GM19468 (cell line): ENCODE measurements around the gene CREB3L1.
A peak's percentile ranks its signal among the peaks of the same experiment; 100 is the strongest.

Experiments used
- ATAC-seq: cut with Tn5 transposase; IDR thresholded peaks from one replicate; pipeline ENCODE4 v1.9.1; 2021; ENCODE audit warnings: mild to moderate bottlenecking, moderate library complexity, moderate number of reproducible peaks; ENCODE audit not compliant: unreplicated experiment; ENCODE audit errors: extremely low read depth

Gene CREB3L1

GRCh38 chr11:46337626-46338345 lies 60.3 kb downstream of the CREB3L1 start:
- no peak for ATAC-seq

- no peak for ATAC-seq
Observed at GRCh38 chr11:46338636-46338987, 61.1 kb downstream of the CREB3L1 start.

- no peak for ATAC-seq
Observed at GRCh38 chr11:46338988-46339666, 61.7 kb downstream of the CREB3L1 start.

DNA sequence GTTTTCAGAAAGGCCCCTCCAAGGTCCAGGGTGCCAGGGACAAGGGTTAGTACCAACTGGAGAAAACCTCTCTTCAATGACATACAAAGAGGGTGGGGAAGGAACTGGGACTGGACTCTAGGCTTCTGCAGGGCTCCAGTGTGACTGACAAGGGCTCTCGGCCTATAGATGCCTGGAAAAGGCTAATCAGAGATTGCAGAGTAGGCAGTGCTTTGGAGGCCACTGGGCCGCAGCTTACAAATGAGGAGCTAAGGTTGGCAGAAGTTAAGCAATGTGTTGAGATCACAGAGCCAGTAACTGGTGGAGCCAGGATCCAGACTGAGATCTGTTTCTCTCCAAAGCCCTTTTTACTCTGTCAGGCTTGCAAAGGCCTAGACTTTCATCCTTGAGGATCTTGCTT lies 62.4 kb downstream of the CREB3L1 start:
- no peak for ATAC-seq

- no peak for ATAC-seq
Observed at GRCh38 chr11:46341454-46341853, 64.0 kb downstream of the CREB3L1 start.

DNA sequence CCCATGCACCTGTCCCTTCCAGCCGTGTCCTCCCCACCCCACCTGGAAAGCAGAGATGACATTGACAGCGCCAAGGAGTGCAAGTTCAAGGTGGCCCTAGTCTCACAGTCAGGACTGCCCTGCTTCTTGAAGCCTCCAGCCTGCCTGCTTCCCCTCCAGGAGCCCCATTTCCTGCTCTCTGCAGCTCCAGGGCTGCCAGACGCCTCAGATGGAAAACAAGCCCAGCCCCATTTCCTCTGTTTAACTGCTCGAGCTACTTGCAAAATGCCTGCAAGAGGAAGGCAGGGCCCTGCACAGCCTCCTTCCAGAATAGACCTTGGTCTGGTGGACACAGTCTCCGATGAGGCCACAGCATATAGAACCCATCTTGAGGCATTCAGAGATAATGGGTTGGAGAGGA lies 64.8 kb downstream of the CREB3L1 start:
- ATAC-seq = no peak

GRCh38 chr11:46343520-46343919 lies 66.1 kb downstream of the CREB3L1 start:
- no peak for ATAC-seq

DNA sequence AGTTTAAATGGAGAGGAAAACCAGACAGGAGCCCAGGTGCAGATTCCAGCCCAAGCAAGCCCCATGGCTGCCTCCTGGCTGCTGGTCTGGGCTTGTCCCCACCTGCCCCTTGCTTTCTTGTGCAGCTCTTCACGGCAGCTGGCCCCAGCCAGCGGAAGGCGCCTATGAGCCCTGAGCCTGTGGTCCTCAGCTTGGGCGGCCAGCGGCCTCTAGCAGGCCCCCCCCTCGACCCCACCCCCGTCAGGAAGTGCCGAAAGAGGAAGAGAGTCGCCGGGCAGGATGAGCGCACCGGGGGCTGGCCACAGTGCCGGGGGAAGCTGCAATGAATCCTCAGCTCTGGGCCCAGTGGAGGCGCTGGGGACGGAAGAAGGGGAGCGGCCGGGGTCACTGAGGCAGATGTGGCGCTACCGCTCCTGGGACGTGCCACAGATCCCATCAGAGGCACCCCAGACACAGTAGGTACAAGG lies 67.7 kb downstream of the CREB3L1 start:
- no peak for ATAC-seq

GRCh38 chr11:46345881-46346484 lies 68.5 kb downstream of the CREB3L1 start:
- ATAC-seq = no peak

DNA sequence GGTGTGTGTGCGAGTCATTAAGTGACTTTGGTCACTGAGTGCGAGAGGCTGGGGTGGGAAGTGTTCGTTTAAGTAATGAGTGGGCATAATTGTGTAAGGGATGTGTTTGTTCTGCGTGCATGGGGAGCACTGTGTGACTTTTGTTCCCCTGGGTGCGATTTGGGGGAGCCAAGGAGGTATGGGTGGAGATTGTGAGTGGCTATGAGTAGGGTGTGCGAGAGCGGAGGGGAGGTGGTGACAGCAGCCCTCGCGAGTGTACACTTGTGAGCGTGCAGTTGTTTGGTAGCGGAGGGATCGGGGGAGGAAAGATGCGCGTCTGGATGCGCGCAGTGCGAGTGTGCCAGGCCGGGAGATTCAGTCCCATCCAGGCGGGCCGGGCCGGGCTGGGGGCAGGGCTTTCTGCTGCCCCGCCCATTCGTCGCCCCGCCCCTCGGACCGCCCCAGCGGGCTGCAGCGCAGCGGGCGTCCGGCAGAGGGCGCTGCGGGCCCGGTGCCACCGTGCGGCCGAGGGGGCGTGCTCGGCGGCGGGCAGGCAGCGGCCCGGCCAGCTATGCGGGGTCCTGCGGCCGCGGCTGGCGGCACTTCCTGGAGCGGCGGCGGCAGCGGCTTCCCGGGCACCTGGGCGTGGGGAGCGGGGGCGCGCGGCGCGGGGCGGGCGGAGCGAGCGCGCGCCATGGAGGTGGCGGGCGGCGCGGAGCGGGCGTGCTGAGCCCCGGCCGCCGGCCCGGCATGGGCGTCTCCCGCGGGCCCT lies 69.6 kb downstream of the CREB3L1 start, which contains the start of gene DGKZ:
TSS of gene DGKZ (plus strand) at position 578 of the 751 bp plus-strand sequence. CDS start 197 bp downstream, outside the sequence.
- peak; percentile 50 for ATAC-seq

DNA sequence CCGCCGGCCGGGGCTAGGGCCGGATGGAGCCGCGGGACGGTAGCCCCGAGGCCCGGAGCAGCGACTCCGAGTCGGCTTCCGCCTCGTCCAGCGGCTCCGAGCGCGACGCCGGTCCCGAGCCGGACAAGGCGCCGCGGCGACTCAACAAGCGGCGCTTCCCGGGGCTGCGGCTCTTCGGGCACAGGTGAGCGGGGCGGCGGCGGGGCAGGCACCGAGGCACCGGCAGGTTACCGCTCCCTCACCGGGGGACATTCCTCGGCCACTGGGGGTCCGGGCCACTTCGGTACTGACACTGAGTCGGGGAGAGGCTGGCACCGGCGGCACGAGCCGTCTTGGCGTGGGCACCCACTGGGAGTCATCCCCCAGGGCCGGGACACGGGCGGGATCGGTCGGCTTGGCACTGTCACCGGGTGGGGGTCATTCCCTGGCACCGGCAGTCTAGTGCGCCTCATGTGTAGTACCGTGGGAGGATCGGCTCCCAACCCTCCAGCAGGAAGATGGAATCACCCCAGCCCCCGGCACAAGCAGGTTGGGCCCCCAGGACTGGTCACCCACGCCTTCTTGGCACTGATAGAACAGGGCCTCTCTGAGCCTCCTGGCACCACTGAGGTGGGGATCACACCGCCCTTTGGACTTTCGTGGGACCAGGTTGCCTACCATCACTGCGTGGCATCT lies 70.3 kb downstream of the CREB3L1 start:
- no peak for ATAC-seq

- ATAC-seq = no peak
Observed at GRCh38 chr11:46348566-46349401, 71.3 kb downstream of the CREB3L1 start.

GRCh38 chr11:46350695-46351094 lies 73.2 kb downstream of the CREB3L1 start:
- no peak for ATAC-seq

DNA sequence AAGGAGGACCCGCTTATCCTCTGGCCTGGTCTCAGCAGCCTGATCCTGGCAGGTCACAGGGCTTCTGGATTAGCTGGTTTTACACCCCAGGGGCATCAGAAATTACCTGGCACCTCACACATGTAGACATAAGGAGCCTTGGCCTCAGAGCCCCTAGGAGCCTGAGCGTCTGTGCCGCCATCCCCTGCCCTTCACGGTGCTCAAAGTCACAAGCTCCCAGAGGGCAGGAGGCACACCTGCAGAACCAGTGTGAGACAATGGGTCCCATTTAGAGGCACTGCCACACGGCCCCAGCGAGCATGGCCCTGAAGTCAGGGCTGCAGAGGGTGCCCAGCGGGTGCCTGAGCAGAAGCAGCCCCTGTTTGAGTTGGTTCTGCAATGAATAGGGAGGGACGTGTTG lies 73.7 kb downstream of the CREB3L1 start:
- ATAC-seq = no peak

DNA sequence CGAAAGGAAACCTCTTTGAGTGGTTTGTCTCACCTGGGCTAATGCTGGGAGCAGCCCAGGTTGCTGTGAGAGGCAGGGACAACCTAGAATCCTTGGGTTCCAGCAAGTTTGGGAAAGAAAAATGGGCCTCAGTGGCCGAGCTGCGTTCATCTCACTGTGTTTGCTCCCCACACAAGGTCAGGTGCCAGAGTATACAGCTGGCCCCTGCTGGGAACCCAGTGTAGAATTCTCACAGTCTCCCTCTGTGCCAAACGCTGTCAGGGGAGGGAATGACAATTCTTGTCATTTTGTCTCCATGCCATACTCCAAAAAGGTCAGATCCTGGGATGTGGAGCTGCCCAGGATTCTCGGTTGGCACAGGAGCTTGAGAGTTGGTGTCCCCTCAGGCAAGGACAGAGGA lies 74.1 kb downstream of the CREB3L1 start:
- ATAC-seq = no peak

DNA sequence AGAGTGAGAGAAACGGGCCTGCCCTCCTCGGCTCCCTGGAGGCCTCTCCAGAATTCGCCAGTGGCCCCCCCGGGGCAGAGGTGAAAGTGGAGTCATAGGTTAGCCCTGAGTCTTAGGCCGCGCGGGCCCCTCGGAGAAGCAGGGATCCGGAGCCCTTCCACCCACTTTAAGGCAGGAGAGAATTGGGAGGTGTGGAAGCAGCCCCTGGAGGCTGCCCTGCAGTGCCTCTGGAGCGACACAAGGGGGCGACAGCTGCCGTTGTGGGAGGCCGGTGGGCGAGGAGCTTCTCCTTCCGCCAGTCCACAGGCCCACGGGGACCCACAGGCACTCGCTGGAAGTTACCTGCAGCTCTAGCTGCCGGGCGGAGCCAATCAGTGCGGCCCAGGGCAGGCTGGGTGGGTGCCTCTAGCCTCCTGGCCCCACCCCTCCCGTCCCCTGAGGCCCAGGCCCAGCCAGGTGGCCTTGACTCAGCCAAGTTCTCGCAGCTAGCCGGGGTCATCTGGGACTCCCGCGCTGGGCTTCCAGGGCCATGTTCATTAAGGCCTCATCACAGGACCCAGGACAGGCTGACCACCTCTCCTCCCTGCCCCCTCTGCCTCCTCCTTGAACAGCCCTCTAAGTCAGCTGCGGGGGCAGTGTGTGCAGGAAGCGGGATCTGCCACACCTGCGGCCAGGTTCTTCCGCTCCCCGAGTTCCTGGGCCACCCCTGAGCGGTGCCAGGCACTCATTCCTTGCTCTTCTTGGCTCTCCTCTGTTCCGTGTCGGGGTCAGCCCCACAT lies 74.8 kb downstream of the CREB3L1 start:
- ATAC-seq = no peak

GRCh38 chr11:46353698-46354097 lies 76.2 kb downstream of the CREB3L1 start:
- no peak for ATAC-seq

DNA sequence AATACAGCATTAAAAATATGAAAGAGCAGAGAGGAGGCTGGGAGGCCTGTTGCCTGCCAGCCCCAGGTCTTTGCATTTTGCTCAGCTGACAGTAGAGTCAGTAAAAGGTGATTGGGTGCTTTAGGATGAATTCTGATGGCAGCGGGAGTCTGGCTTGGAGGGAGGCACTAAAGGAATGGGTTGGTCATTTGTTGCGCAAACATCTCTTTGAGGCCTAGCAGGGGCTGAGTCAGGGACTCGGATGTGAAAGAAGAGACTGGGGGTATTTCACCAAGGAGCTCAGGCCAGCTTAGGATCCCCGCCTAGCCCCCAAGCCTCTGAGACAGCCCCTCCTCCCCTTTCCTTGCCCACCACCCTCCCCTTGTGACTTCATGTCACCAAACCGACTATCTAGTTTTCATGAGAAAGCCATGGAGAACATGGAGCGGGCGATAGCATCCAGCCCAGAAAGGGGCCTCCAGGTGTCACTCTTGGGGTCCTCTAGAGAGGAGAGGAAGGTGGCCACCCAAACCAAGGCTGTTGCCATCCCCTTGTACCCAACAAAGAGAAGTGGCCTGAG lies 79.5 kb downstream of the CREB3L1 start:
- ATAC-seq = no peak
